Epithelial cell of proximal tubule (primary cell): ENCODE measurements around the gene ITGAE. TPM values are rescaled to one million over a fixed set of nuclear protein-coding genes. Genes with fewer than 3 reads are reported as not detected.
A peak's percentile ranks its signal among the peaks of the same experiment; 100 is the strongest.
"Not testable (repeated sequence)": the region's sequence is repeated elsewhere in the genome, so short reads cannot be mapped to it uniquely, and the experiment has no call there.

Experiments used
- DNase-seq: peaks from one replicate; pipeline ENCODE4 v3.0.0-alpha.2; 2011; ENCODE audit warnings: low read depth
- H3K4me3 ChIP-seq: 2 replicates; pipeline ENCODE4 v1.5.1; 2011; ENCODE audit warnings: low read depth, mild to moderate bottlenecking, low read length
- CTCF ChIP-seq: conservative IDR thresholded peaks from 2 replicates; pipeline ENCODE4 v1.5.1; 2012; ENCODE audit warnings: low read depth, mild to moderate bottlenecking, low read length
- total RNA-seq: library from RNA; depleted of rRNA; stranded (reverse); fragments of >200 nt; gene quantifications from 2 replicates; pipeline ENCODE4 v1.2.3, GENCODE V29; 2015

ITGAE gene
- total RNA-seq = 36.0 and 61.0 TPM in 2 replicates

GRCh38 chr17:3800362-3801271 is at the start of gene ITGAE:
ITGAE (minus strand) TSS chr17:3801188; CDS start chr17:3801144, 44 bp downstream.
- no peak for TF ChIP-seq CTCF
- H3K4me3 ChIP-seq = no peak within 1 kb of the TSS
- DNase-seq = no peak

GRCh38 chr17:3848229-3848835 is 47.3 kb upstream of the ITGAE start:
- H3K4me3 ChIP-seq = no peak overlapping the region
- DNase-seq = no peak
- no peak for TF ChIP-seq CTCF

- DNase-seq = no peak
- H3K4me3 ChIP-seq = no peak overlapping the region
- no peak for TF ChIP-seq CTCF
These were observed 46.2 kb upstream of the ITGAE start for GRCh38 chr17:3847165-3847670.

GRCh38 chr17:3846437-3847164 is 45.6 kb upstream of the ITGAE start:
- H3K4me3 ChIP-seq = no peak overlapping the region

GRCh38 chr17:3845621-3846436 is 44.8 kb upstream of the ITGAE start, which contains the start of gene NCBP3:
NCBP3 (minus strand) TSS chr17:3846246; CDS start chr17:3846223, 23 bp downstream.
- no peak for DNase-seq
- peak; percentile 85 for TF ChIP-seq CTCF
- H3K4me3 ChIP-seq = peak within 1 kb of the TSS; percentile 93

More at GRCh38 chr17:3846437-3847164, 45.6 kb upstream of the ITGAE start:
- no peak for DNase-seq
- TF ChIP-seq CTCF = no peak

- no peak for DNase-seq
- TF ChIP-seq CTCF = no peak
- H3K4me3 ChIP-seq = peak overlapping the region; percentile 93
These were observed 44.3 kb upstream of the ITGAE start for GRCh38 chr17:3845291-3845620.

- not testable (repeated sequence) for DNase-seq, H3K4me3 ChIP-seq
These were observed 43.6 kb upstream of the ITGAE start for GRCh38 chr17:3844556-3844955.
